Left renal pelvis (tissue), 4 donors: ENCODE data around the gene CCDC154. TPM values are rescaled to one million over a fixed set of nuclear protein-coding genes. Genes with fewer than 3 reads are reported as not detected.
"Not testable (repeated sequence)": the region's sequence is repeated elsewhere in the genome, so short reads cannot be mapped to it uniquely, and the experiment has no call there.

Experiments used
- DNase-seq, 4 donors: peaks; one replicate each; pipeline ENCODE4 v3.0.0-alpha.2; 2013; ENCODE audit warnings: low read depth in 4 of 4, low spot score in 3 of 4
- polyA plus RNA-seq, 4 donors: library from polyadenylated mRNA; unstranded; fragments of 120-200 nt; gene quantifications; one replicate each; pipeline ENCODE4 v1.2.1, GENCODE V29; 2013; ENCODE audit not compliant: insufficient read length in 4 of 4

CCDC154 gene
- polyA plus RNA-seq, 4 donors, result 1.4 to 4.1 (median 2.0) TPM

DNA sequence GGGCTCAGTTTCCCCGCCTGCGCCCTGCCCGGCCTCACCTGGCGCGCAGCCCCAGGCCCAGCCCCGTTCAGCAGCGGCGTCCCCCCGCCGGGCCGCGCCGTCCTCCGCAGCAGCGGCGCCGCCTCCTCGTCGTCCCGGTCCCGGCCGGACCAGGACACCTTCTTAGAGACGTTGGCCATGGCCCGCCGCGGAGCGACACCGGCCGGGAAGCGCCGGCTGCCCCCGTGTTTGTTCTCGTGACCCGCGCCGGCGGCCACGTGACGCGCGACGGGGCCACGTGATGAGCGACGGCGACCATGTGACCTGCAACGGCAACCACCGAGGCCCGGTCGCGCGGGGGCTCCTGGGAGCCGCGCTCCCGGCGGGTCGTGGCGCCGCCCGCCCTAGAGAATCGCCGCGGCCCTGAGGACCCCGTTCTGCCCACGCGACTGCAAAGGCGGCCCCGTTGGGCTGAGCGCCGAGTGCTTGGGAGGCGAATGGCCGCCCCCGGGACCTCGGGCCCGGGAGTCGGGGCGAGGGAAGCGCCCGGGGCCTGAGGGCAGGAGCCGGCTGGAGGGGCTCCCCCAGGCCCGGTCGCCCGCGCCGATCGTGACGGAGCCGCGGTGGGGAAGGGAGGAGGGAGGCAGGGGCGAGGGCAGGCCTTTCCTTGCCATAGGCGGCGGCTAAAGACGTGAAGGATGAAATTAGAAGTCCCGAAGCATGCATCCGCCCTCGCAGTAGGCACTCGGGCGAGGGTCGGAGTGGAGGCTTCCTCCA lies 30.6 kb upstream of the CCDC154 start, which contains the start of gene CLCN7:
Gene CLCN7, minus strand, starts transcription at position 233 of the 756 bp plus-strand sequence. Its CDS starts 54 bp downstream, at position 179.
- peak in 3 of 4 donors; percentile 59 to 65 (median 60) for DNase-seq

- no peak for DNase-seq
Measured at GRCh38 chr16:1474082-1474795, 29.9 kb upstream of the CCDC154 start.

GRCh38 chr16:1472974-1473373 lies 28.6 kb upstream of the CCDC154 start:
- no peak for DNase-seq

GRCh38 chr16:1471569-1472194 lies 27.3 kb upstream of the CCDC154 start:
- DNase-seq, result no peak

DNA sequence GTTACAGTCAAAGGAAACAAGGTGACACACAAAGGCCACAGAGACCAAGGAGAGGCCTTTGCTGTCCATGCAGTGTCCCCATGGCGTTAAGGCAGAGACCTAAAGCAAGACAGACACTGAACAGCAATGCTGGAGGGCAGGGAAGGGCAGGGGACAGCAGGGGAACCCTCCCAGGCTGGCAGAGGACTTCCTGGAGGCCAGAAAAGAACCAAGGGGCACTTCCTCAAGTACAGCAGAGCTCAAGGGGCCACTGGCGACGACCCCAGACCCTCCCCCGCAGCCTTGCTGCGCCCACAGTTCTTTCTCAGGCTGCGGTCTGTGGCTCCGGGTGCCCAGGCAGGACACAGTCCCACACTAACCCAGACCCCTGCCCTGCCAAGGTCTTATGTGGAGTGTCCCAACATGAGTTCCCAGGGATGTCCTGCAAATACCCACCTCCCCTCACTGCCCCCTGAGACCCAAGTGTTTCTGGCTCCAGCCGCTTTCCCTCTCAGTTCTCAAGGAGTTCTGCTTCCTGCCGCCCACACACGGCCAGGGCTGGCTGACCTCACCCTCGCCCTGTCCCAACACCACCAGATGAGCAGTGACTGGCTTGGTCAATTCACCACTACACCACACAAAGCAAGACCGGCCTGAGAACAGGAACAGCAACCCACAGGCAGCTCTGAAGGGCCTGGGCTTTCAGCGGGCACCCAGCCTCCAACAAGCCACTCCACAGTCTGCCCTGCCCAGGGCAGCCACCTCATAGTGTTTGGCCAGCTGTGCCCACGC lies 26.3 kb upstream of the CCDC154 start:
- DNase-seq, result no peak

DNA sequence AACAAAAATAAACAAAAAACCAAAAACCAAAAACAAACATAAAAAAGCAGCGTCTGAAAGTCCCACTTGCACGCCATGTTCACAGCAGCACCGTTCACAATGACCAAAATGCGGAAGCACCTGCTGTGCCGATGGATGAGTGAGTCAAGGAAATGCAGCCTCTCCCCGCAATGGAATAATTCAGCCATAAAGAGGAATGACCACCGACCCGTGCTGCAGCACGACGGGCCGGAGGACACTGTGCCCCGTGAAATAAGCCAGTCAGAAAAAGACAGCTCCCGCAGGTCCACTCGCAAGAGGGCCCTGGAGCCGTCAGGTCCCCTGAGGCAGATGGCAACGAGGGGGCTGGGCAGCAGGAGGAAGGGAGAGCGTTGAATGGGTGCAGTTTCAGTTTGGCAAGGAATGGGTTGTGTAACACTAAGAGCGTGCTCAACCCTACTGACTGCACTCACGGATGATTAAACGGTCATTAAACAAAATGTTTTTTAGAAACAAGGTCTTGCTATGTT lies 25.4 kb upstream of the CCDC154 start:
- DNase-seq, result no peak

DNA sequence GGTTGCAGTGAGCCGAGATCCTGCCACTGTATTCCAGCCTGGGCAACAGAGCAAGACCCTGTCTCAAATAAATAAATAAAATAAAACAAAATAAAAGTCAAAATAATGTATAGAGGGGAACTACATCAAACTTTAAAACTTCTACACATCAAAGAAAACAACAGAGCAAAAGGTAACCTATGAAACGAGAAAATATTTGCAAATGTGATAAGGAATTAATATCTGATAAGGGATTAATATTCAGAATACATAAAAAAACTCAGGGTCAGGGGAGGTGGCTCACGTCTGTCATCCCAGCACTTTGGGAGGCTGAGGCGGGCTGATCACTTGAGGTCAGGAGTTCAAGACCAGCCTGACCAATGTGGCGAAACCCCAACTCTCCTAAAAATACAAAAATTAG lies 24.8 kb upstream of the CCDC154 start:
- not testable (repeated sequence) for DNase-seq

GRCh38 chr16:1468426-1468810 lies 24.1 kb upstream of the CCDC154 start:
- no peak for DNase-seq

DNA sequence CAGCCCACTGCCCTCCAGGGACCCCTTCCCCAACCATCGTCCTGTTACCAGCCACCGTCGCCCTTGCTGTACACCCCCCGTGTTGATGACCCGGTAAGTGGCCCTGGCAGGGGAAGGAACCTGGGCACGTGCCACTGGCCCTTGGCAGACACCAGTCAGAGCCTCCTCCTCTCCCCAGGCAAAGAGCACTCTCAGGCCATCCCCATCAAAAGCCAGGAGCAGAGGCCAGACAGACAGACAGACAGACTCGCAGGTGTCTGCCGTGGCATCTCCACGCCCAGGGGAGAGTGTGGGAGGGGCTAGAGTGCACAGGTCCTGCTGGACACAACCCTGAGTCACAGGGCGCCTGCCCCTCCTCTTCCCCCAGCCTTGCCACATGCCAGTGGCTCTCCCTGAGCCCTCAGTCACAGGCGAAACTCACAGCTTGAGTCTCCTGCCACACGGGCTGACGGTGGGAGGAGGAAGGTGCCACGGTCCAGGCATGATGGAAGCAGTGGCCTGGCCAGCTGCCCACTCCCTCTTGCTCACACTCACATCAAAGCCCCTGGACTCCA lies 22.7 kb upstream of the CCDC154 start:
- no peak for DNase-seq

- no peak for DNase-seq
Measured at GRCh38 chr16:1466054-1466453, 21.7 kb upstream of the CCDC154 start.

- DNase-seq, result no peak
Measured at GRCh38 chr16:1465567-1465915, 21.2 kb upstream of the CCDC154 start.

DNA sequence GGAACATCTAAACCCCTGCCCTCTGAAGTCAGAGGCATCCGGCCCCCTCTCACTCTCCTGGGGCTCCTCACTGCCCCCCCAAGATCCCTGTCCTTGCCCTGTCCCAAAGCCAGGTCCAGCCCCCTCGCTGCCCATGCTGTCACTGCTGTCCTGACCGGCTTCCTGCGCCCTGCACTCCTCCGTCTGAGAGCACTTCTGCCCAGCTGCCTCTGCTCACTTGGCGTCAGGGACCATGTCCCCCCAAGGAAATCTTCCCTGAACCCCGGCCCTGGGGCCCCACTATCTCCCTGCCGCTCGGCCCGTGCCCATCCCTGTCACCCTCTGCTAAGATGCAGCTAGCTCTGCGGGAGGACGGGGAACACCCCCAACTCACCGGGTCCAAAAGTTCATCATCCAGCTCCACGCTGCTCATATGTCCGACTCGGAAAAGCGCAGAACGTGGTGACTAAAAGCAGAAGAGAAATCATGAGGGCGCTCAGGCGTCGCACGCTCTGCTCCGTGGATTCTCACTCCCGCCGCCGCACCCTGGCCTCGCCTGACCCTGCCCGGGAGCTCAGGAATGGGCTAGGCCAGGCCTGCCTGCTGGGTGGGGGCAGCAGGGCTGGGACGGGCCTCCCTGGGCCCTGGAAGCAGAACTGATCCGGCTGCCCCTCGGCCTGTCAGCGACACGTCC lies 20.7 kb upstream of the CCDC154 start:
- DNase-seq, result no peak

- no peak for DNase-seq
Measured at GRCh38 chr16:1464196-1464893, 20.0 kb upstream of the CCDC154 start.

DNA sequence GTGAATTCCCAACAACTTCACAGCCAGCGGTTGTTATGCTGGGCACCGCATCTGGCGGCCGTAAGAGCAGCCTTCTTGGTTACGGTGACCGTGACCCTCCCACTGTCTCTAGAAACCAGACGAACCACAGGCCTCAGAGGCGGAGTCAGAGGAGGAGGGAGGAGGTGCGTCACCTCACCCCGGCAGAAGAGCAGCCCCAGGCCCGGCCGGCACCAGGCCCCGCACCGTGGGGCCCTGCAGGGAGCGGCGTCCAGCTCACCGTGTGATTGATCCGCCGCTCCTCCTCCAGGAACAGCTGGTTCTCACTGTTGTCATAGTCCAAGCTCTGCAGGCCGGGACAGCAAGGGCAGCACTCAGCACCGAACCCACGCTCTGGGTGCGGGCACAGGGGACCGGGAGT lies 16.8 kb upstream of the CCDC154 start:
- no peak for DNase-seq

GRCh38 chr16:1460602-1461138 lies 16.3 kb upstream of the CCDC154 start:
- DNase-seq, result no peak

DNA sequence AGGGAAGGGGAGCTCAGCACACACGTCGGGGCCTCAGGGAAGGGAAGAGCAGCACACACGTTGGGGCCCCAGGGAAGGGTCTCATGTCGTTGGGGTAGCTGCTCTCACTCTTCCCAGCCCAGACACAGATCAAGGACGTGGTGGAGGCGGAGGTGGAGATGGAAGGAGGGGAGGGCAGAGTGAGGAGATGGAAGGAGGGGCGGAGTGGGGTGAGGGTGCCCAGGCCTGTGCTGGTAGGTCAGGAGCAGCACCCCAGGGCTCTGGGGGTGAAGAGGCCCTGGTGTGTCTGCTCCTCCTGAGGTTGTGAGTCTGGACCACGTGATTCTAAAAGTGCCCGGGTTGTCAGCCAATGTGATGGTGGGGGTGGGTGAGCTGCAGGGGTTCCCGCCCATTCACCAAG lies 15.6 kb upstream of the CCDC154 start:
- no peak for DNase-seq

DNA sequence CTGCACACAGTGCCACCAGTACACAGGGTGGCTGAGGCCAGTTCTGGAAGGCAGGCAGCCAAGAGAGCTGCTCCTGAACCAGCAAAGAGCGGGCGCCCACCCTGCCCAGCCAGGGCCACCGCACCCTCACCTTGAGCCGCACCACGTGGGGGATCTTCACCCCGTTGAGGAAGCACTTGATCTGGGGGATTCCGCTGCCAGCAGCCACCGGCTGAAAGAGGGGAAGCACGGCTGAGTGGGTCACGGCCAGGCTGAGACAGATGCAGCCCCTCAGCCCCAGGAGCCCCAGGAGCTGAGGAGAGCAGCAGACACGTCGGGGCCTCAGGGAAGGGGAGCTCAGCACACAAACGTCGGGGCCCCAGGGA lies 14.6 kb upstream of the CCDC154 start:
- no peak for DNase-seq

- no peak for DNase-seq
Measured at GRCh38 chr16:1458336-1458976, 14.1 kb upstream of the CCDC154 start.
